PC-3 (cell line): ENCODE data around the gene ATXN7L1.

ENCODE experiments used
- EZH2phosphoT487 ChIP-seq: fragments of 300-600 bp; sonication (generic); IDR thresholded peaks from 2 replicates; pipeline ENCODE4 v1.6.1; 2018; ENCODE audit warnings: mild to moderate bottlenecking, antibody characterized with exemption, low read length, borderline replicate concordance
- TF ChIP-seq, protein P1 (sequence below): fragments of 300-600 bp; sonication (generic); conservative IDR thresholded peaks from 2 replicates; pipeline ENCODE4 v1.5.1; 2017; ENCODE audit warnings: antibody characterized with exemption, low read depth, mild to moderate bottlenecking, low read length

- TF ChIP-seq, protein P1, sequence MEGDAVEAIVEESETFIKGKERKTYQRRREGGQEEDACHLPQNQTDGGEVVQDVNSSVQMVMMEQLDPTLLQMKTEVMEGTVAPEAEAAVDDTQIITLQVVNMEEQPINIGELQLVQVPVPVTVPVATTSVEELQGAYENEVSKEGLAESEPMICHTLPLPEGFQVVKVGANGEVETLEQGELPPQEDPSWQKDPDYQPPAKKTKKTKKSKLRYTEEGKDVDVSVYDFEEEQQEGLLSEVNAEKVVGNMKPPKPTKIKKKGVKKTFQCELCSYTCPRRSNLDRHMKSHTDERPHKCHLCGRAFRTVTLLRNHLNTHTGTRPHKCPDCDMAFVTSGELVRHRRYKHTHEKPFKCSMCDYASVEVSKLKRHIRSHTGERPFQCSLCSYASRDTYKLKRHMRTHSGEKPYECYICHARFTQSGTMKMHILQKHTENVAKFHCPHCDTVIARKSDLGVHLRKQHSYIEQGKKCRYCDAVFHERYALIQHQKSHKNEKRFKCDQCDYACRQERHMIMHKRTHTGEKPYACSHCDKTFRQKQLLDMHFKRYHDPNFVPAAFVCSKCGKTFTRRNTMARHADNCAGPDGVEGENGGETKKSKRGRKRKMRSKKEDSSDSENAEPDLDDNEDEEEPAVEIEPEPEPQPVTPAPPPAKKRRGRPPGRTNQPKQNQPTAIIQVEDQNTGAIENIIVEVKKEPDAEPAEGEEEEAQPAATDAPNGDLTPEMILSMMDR, result no peak
- TF ChIP-seq EZH2phosphoT487, result no peak
Measured at GRCh38 chr7:105680505-105681187, 195.8 kb downstream of the ATXN7L1 start.
